NCI-H2227 (cell line): ENCODE data around the gene FSHB.
"Not testable (repeated sequence)": the region's sequence is repeated elsewhere in the genome, so short reads cannot be mapped to it uniquely, and the experiment has no call there.

Experiments
- DNase-seq: peaks from one replicate; lab custom pipeline; 2025; ENCODE audit not compliant: unreplicated experiment; lab: John Stamatoyannopoulos, UW

FSHB gene

GRCh38 chr11:30230714-30231113, at the start of gene FSHB:
Gene FSHB, plus strand, starts transcription at chr11:30231014. Its CDS starts 889 bp downstream, at chr11:30231903.
- no peak for DNase-seq

GRCh38 chr11:30186748-30187147, 44.1 kb upstream of the FSHB start:
- DNase-seq, result no peak

GRCh38 chr11:30192620-30193019, 38.2 kb upstream of the FSHB start:
- no peak for DNase-seq

- DNase-seq, result no peak
These were observed 34.2 kb upstream of the FSHB start for GRCh38 chr11:30196400-30197206.

DNA sequence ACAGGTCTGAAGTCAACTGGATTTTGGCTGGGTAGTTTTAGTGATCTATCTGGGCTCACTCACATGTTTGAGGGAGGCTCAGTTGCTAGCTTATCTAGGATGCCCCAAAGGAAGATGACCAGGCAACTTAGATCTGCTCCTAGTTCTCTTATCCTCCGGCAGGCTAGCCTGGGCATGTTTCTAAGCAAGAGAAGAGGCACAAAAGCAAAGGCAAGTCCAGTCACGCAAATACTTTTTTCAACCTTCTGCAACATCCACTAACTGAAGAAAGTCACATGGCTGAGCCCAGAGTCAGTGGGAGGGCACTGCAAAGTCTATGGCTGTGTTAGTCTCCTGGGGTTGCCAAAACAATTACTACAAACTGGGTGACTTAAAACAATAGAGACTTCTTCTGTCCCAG, 32.9 kb upstream of the FSHB start:
- no peak for DNase-seq

DNA sequence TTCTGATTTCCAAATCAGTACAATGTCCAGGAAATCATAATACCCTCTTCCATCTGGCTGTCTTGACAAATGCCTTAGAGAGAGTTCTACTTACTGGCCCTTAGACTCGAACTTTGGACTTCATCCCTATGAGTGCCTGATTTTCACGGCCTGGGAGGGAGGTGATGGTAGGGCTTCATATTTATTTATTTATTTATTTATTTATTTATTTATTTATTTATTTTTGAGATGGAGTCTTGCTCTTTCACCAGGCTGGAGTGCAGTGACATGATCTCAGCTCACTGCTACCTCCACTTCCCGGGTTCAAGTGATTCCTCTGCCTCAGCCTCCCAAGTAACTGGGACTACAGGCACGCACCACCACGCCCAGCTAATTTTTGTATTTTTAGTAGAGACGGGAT, 27.8 kb upstream of the FSHB start:
- DNase-seq, result not testable (repeated sequence)

GRCh38 chr11:30203850-30204249, 27.0 kb upstream of the FSHB start:
- DNase-seq, result no peak

DNA sequence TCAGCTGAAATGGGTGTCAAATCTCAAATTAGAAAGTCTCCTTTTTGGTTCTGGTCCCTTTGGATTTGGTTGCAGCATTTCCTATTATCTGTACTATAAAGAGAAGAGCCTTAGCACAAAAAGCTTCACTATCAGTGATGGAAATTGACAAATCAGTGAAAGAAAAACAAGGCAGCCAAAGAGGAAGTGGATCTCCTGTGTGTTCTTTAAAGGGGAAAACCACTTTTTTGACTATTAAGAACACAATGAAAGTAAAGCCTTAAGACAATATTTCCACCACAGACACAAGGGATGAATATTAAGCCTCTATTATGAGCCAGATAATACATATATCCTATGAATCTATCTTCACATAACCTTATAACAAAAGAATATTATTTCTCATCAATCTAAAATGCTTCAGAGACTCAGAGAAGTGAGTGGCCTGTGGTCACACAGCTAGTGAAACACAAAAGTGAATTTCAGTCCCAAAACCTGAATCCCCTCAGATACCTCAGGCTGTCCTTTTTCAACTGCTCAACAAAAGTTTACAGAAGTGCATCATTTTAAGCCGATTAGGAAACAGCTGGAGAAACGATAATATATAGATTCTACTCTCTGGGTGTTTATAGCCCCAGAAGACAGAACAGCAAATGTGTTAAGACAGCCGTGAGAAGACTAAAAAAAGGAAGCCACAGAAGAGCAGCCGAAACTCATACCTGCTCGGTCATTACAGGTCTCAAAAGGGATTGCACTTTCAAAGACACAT, 24.4 kb upstream of the FSHB start:
- DNase-seq, result no peak

GRCh38 chr11:30210357-30210756, 20.5 kb upstream of the FSHB start:
- DNase-seq, result no peak

GRCh38 chr11:30216534-30216933, 14.3 kb upstream of the FSHB start:
- DNase-seq, result no peak

GRCh38 chr11:30218278-30218677, 12.5 kb upstream of the FSHB start:
- no peak for DNase-seq

GRCh38 chr11:30225642-30226041, 5.2 kb upstream of the FSHB start:
- no peak for DNase-seq

- no peak for DNase-seq
These were observed 2.4 kb upstream of the FSHB start for GRCh38 chr11:30228323-30228884.

- no peak for DNase-seq
These were observed 8.2 kb downstream of the FSHB start for GRCh38 chr11:30239025-30239424.

- no peak for DNase-seq
These were observed 13.5 kb downstream of the FSHB start for GRCh38 chr11:30244265-30244664.

GRCh38 chr11:30245621-30246020, 14.8 kb downstream of the FSHB start:
- no peak for DNase-seq

- DNase-seq, result no peak
These were observed 23.8 kb downstream of the FSHB start for GRCh38 chr11:30254307-30255298.

DNA sequence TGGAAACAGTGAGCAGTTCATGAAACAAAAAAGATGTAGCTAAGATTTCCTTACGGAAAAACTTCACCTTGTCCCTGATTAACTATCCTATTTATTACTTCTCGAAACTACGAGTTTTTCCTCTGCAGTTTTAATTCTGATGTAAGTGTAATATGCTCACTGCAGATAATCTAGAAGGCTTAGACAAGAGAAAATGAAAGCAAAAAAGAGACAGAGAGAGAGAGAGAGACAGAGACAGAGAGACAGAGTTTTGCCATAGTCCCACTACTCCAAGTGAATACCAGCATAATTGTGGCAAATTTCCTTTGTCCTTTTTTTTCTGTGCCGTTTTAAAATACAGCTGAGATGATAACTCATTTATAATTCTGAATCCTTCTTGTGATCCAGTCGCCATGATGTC, 24.8 kb downstream of the FSHB start:
- no peak for DNase-seq

DNA sequence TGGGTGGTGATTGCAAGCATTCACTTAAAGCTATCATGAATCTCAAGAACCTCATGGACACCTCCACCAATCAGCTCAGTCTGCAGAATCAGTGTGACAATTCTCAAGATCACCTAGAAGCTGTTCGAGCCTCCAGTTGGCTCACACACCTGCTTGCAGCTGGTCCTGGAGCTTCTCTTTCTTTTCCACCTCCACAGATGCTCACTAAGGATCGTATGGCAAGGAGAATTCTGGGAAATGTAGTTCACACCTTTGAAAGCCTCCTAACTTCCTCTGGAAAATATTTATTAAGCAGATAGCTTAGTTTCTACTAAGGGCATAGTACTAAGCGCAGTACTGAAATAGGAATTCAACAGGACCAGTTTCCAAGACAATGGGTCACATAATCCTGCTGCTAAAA, 26.2 kb downstream of the FSHB start:
- DNase-seq, result no peak

DNA sequence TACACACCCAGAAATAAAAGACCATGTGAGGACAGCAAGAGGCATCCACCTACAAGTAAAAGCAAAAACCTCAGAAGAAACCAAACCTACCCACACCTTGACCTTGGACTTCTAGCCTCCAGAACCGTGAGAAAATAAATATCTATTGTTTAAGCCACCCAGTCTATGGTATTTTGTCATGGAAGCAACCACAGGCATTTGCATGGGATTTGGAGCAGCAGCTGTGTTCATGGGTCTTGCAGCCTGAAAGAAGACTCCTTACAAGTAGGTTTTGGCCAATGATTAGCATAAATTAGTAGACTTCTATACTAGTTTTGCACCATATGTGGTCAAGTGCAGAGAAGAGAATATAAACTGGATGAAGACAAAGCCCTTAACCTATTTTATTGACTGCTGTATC, 27.9 kb downstream of the FSHB start:
- no peak for DNase-seq

- no peak for DNase-seq
These were observed 30.0 kb downstream of the FSHB start for GRCh38 chr11:30260813-30261212.
